ENCODE results near the gene ASCC3.

ASCC3 gene

DNA sequence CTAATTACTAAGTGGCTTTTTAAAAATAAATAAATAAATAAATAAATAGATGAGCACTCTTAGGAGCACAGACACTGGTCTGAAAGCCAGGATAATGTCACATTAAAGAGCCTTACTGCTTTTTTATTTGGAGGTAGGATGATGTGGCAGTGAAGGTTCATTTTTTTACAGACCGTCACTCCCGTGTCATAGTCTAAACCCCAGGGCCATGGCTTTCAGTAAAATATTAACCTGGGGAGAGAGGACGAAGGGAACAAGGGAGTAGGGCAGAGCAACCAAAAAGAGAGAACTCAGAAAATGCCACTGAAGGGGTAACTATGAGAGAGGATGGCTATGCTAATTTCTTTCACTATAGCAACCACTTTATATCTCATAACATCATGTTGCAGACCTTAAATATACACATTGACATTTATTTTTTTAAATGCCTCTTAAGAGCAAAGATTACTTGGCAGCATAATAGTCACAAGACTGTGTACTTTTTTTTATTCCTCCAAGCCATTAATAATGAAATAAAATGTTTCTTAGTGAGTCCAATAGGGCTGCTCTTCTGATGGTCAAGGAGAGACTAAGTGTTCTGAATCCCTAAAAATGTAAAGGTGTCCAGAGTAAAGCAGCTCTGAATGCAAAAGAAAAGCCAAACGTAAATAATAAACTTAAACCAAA lies 315.6 kb downstream of the ASCC3 start:
- DNase-seq = no peak

DNA sequence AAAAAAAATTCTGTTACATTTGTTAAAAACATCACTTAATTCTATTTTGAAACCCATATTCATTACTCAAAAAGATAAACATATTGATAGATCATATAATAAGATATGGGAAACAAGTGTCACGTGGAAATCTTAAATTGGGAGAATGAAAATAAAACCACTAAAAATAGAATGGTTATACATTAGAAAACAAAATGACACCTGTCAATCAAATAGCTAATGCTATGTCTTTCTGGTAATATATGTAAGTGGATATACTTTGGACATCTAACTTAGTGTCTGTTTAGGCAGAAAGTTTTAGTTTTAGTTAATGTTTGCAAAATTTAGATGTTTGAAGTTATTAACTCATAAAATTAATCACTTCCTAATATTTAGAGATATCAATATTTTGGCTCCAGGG lies 321.3 kb downstream of the ASCC3 start:
- no peak for DNase-seq

DNA sequence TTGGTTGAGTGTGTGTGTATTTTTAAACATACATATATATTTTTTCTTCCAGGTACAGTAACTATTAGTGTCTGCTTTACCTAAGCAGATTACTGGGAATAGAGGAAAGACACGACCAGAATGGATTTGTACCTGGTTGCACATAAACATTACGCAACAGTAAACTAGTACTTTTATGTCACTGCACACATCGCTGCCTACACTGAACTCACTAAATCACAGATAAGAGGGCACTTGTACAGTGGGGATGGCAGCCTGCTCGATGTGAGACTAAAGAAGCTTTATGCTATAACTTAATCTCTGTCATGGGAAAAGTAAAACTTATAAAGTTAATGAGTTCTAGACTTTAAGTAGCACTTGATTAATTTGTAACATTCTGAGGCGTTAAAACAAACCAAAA lies 326.9 kb downstream of the ASCC3 start:
- DNase-seq = no peak

DNA sequence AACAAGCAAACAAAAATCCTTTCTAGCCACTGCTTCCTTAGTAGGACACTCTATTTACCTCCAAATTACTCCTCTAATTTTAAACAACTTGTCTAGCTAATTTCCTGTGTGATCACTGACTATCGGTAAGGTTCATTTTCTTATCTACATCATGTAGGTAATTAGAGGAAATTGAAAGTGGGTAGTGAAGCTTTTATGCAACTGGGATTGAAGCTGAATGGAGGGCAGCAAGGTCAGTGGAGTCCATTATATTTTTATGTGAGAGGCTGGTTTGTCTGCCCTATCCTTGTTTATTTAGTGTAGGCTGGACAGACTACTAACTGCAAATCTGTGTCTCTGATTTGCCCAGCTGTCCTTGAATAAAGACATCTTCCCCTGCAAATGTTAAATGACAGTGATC lies 327.9 kb downstream of the ASCC3 start:
- DNase-seq = no peak

DNA sequence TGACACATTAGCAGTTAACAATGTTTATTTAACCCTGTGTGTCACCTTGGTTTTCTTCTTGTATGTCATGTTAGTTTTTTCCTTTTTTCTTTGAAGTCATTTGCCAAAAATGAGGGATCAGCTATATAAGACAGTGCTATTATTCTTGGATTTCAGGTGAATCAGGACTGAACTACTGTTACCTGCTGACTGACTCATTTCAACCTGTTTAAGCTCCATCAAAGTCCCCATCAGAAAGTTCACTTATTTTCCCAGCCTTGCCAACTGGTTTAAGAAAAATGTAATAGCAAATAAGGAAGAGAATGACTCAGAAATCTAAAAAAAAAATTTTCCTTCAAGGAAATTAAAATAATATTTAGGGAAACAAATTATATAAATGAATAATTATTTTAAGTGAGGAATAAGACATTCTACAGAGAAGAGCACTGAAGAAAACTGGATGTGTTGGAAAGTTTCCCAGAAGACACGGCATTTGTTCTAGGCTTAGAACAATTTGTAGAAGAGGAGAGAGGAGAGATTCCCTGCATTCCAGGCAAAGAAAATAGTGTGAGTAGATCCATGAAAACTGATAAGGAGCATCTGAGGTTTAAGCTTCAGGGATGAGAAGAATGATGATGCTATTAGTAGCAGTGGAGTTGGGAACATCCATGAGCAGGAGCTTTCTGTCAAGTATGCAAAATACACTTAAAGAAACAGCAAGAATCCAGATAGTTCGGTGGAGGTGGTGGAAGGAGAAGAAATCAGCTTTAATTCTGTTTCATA lies 331.5 kb downstream of the ASCC3 start:
- no peak for DNase-seq

DNA sequence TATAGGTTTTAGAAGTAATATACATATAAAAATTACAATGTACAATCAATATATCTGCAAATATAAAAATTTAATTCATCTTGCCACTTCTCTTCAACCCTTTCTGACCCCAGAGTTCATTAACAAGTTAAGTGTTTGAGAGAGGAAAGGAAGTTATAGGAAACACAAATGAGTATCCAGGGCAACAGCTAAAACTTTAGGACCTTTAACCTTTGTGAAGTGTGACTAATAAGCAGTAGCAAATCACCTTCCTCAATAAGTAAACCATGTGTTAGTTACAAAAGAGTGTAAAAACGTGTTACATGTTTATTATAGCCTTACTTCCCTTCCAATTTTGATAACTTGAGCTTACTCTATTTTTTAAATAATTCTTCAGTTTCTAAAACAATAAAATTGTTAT lies 343.0 kb downstream of the ASCC3 start:
- DNase-seq = no peak

DNA sequence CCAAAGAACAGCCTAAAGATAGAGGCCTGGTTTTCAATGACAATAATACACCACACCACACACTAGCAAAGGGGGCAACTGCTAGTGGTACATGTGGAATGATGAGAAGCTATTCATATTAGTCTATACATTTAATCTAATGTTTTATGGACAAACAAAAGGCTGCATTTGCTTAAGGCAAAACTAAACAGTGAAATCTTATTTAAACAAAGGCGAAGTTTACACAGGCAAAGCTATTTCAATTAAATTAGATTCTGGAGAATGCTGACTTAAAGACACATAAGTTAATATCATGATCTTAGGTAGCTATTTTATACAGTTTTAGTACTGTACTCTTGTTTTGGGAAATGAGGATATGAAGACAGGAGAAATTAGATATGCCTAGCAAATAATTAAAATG lies 362.5 kb downstream of the ASCC3 start:
- no peak for DNase-seq

DNA sequence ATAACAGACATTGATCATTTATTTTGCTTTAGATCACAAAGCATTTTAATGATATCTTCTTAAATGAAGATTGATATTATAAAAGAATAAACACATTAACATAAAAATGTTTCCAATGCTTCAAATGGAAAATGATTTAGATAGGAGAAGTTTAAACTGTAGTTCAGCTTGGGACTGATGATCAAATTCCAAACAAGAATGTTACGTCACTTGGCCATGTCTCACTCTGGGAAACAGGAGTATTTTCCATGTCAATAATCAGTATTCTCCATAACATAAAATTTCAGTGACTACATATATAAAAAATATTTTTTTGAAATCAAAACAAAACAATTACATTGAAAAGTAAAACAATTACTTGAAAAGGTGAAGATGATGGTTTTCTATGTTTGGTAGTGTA lies 363.5 kb downstream of the ASCC3 start:
- DNase-seq = no peak

DNA sequence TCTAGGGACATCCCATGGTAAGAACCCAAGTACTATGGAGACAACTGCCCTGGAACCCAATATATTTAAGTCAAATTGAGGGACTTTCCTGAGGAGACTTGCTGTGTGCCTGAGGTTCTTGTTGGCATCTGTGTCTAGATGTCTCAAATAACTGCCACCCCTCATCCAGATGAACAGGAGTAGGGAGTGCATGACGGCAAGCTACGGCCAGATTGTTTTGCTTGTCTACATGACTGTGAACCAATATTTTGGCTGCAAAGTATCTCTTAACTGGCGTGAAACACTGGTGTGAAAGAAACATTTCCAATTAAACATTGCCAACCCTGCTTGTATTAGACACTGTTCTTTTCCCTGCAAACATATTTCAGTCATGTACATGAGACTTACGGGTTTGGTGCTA lies 364.0 kb downstream of the ASCC3 start:
- no peak for DNase-seq

DNA sequence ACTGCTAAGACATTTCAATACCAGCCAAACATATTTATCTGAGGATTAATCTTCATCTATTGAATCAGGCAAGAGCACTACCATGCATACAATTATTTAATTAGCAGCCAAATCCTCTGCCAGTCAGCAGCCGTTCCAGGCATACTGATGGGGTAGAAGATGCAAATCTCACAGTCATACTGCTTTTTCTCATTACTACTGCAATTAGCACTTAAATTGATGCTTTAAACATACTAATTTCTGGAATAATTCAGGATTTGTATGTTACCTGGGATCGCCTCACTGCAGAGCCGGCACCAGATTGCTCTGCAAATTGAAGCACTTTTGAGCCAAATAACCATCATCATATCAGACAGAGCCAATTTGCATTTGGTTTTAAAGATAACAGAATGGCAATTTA lies 366.5 kb downstream of the ASCC3 start:
- no peak for DNase-seq

DNA sequence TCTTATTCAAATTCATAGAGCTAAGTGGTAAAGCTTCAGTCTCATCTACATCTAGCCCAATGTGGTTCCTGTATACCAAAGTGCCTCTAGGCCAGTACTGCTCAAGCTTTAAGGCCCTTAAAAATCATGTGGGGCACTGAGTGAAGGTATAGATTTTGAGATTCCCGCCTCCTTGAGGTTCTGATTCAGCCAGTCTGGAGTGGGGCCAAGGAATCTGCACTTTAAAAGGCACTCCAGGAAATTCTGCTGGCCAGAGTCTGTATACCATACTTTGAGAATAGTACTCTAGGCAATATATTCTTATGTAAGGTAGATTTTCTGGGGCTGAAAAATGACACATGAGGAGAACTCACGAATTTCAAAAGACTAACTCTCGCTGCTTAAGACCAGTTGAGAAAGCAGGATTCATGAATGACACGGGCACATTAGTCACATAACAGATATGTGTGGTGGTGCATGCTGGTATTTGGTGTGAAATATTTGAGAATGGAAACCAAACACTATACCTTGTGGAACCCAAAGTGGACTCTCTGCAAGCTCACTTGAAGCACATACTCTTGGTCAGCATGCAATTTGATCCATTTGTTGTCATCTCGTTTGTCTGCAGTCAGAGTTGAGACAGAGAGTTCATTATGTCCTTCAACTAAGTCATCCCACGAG lies 368.8 kb downstream of the ASCC3 start:
- DNase-seq = no peak

DNA sequence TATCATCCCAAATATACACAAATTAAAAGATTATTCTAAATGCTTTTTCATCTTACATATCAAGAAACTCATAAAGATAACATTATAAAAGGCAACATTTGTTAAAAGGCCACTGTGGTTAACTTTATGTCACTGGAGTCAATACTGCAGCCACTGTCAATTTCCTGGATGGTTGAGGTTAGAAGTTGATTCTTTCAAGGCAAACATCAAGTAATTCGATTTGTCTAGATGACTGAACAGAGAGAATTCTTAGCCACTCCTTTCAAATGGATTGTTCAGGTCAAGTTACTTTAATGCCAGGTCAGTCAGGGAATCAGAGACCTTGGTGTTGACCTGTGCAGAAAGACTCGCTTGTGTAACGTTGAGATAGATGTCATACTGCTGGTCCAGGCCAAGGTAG lies 372.0 kb downstream of the ASCC3 start:
- DNase-seq = no peak

DNA sequence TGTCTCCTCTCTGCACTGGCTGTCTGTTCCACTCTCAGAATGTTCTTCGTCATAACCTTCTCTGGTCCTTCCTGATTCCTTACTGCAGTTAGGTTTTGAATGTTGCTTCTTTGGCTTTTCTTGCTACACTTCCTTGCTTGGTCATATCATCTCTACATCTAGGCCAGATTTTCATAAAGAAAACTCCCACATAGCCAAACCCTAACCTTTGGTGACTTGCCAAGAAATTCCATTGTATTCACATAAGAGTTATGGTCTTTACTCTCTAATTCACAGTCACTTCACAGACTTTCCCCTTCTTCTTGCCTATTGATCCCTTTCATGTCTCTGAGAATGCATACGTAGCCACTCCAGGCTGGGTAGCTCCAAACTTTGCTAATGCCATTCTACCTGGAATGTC lies 374.5 kb downstream of the ASCC3 start:
- DNase-seq = no peak

DNA sequence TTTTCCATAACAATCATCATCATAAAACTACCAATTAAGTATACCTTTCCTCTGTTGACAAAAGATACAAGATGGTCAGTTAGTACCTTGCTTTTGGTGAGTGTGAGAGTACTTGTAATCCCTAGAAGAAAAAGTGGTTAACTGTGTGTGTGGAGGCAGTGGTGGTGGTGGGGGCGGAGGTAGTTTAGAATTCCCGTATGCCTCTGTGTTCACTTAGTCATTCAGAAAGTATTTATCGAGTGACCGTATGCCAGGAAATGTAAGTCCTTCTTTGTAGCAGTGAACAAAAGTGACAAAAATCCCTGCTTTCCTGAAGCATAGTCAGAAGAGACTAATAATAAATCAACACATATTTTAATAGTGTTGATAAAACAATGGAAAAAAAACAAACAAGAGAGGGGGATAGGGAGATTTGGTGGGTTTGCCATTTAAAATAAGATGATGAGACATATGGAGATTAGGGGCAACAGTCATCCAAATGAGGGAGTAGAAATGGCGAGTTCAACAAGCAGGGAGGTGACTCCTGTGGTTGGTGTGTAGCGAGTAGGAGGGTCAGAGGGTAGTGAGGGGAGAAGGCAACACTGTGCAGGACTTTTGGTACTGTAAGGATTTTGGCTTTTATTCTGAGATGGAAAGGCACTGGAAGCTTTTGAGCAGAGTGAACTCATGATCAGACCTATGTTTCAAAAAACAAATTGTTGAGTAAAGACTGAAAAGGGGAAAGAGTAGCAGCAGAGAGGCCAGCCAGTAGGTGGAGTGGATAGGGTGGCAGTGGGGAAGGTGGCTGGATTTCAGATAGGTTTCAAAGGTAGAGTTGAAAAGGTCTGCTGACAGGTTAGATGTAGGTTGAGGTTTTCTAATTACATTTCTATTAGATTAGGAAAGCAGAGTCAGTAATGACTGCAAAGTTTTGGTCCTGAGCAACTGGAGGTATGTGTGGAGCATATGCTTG lies 376.1 kb downstream of the ASCC3 start:
- no peak for DNase-seq

DNA sequence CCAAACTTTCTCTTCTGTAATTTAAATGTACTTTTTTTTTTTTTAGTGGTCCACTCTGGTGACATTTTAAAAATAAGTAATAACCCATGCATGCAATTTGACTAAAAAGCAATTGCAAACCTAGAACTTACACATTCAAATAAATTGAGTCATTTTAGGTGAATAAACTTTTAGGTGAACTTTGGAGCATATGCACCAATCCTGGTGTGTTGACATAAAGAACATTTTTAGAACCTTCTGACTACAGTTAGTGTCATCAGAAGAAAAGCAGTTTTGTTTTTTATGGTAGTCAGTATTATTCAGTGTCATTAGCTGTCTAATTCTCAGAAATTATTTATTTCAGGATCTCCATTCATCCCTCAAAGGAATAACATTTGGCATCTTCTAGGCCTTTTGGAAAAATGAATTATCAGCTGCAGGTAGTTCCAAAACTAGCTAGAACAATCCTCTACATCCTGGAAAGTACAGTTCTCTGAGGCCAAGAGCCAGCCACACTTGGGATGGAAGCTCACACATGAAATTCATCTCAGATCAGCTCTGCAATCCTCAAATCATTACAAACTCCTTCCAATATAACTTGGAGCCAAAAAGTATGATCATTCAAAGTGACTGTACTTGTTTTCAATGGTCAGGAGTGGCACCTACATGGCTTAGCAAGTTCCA lies 378.0 kb downstream of the ASCC3 start:
- DNase-seq = no peak

DNA sequence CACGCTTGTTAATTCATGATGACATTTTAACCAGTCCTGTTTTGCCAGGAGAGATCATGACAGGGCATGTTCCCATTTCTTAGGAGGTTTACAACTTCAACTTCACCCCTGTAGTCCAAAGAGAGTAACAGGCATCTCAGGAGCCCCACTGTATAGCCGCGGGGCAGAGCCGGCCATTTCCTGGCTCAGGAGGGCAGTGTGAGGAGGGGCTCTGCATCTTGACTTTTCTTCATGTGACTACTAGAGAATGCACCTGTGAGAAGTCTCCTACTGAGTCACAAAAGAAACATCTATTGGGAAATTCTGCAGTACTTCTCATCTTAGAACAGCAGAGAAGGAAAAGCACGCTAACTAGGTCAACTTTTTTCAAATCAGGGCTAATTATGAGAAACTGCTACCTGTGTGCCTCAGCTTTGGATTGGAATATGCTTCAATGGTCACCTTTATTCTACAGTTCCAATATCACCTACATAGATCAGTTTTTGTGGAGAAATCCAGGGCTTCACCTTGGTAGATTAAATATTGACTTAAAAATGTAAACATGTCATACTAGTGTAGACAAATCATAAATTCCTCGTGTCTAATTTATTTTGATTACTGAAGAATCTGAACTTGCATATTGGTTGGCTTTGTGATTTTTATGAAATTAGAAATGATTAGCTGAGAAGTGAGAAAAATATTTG lies 387.8 kb downstream of the ASCC3 start:
- no peak for DNase-seq

DNA sequence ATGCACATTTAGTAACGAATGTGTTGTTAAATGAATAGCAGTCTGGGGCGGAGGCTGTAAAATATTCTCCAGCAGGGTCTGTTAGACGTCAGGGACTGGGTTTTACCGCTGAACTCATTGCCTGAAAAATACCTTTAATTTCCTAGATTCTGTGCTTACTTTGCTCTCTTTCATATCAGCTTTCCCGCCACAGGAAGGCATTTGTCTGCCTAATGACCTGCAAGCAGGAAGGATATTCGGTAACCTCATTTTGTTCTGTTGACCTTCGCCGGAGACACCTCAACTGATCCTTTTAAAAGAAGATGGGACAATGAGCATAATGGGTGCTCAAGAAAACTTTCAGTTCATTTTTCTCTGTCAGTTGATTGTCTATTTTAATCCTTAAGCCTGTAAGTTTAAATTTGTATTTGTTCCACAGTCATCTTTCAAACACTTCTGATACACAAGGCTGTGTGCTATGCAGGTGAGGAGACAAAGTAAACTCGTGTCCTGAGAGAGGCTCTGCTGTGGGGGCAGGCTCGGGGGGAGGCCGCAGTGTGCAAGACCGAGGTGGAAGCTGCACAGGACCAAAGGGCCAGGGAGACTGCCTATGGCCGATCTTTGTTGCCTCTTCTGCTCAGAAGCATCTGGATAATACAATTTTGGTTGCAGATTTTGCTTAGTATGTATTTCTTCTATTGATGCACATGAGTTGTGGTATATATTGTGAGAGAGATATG lies 389.0 kb downstream of the ASCC3 start:
- DNase-seq = no peak

DNA sequence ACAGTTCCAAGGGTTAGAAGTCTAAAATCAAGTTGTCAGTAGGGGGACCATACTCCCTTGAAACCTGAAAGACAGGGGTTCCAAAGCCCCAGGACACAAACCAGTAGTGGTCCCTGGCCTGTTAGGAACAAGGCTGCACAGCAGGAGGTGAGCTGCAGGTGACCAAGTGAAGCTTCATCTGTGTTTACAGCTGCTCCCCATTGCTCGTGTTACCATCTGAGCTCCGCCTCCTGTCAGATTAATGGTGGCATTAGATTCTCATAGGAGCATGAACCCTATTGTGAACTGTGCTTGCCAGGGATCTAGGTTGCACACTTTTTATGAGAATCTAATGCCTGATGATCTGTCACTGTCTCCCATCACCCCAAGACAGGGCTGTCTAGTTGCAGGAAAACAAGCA lies 391.1 kb downstream of the ASCC3 start:
- DNase-seq = no peak

DNA sequence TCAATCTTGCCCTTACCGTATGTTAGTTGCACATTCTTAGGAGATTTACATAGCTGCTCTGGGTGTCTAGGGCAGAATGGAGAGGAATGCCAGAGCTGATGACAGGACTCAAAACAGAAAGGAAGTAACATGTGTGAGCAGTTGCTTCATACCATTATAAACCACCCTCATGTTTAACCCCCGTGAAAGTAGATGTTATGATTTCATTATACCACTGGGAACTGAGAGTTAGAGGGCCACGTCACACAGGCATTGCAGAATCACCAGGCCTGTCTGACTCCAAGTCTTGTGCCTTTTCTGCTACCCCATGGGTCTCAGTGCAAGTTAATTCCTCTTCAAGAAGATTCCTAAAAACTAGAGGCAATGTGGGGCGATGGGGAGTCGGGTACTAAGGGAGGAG lies 392.9 kb downstream of the ASCC3 start:
- DNase-seq = no peak

DNA sequence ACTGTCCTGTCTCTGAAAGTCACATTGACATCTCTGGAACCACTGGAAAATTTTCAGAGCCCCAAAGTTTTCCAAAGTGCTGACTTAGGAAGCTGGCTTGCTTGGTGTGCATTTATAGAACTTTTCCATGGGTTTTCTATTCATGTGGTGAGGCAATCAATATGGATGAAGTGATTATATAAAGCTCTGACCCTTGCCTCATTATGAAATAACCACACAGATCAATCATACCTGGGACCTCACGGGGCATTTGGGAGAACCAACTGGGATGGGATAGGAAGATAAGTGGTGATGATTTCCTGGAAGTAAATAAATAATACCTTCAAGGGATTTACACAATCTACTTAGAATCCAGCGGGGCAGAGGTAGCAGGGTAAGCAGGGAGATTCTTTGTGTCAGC lies 393.5 kb downstream of the ASCC3 start:
- DNase-seq = no peak

DNA sequence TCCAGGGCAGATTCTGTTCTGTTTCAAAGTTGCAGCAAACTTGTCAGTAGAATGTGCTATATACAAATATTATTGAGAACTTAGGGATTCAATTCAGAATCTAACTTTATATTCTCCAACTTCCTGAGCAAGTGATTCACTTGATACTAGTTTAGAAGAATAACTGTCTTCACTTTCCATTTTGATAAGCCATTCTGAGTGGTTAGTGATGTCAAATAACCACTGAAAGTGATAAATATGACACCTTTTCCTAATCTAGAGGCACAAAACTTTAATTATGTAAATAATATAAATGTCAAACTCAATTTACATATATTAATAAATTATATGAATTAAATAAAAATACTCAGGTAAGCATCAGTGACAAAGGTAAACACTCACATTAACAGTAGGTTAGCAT lies 395.9 kb downstream of the ASCC3 start:
- no peak for DNase-seq

All from stimulated activated CD4-positive, alpha-beta T cell treated with anti-CD3 and anti-CD28 coated beads, Interleukin-2, amount 100 ng/mL, for 24 hours (primary cell).